ENCODE measurements around the gene ITGB7.
"Not testable (repeated sequence)": the region's sequence is repeated elsewhere in the genome, so short reads cannot be mapped to it uniquely, and the experiment has no call there.

The ITGB7 gene

GRCh38 chr12:53171725-53172329, 35.2 kb downstream of the ITGB7 start:
- TF ChIP-seq, protein P1, sequence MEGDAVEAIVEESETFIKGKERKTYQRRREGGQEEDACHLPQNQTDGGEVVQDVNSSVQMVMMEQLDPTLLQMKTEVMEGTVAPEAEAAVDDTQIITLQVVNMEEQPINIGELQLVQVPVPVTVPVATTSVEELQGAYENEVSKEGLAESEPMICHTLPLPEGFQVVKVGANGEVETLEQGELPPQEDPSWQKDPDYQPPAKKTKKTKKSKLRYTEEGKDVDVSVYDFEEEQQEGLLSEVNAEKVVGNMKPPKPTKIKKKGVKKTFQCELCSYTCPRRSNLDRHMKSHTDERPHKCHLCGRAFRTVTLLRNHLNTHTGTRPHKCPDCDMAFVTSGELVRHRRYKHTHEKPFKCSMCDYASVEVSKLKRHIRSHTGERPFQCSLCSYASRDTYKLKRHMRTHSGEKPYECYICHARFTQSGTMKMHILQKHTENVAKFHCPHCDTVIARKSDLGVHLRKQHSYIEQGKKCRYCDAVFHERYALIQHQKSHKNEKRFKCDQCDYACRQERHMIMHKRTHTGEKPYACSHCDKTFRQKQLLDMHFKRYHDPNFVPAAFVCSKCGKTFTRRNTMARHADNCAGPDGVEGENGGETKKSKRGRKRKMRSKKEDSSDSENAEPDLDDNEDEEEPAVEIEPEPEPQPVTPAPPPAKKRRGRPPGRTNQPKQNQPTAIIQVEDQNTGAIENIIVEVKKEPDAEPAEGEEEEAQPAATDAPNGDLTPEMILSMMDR (IDR thresholded peaks at IDR 0.05; ENCODE audit: low read depth, low read length, missing control alignments), result no peak
- no peak for DNase-seq (ENCODE audit: extremely low read depth, low read depth)
- no peak overlapping the region for H3K4me3 ChIP-seq (replicated peaks; ENCODE audit: low read depth, low read length)

DNA sequence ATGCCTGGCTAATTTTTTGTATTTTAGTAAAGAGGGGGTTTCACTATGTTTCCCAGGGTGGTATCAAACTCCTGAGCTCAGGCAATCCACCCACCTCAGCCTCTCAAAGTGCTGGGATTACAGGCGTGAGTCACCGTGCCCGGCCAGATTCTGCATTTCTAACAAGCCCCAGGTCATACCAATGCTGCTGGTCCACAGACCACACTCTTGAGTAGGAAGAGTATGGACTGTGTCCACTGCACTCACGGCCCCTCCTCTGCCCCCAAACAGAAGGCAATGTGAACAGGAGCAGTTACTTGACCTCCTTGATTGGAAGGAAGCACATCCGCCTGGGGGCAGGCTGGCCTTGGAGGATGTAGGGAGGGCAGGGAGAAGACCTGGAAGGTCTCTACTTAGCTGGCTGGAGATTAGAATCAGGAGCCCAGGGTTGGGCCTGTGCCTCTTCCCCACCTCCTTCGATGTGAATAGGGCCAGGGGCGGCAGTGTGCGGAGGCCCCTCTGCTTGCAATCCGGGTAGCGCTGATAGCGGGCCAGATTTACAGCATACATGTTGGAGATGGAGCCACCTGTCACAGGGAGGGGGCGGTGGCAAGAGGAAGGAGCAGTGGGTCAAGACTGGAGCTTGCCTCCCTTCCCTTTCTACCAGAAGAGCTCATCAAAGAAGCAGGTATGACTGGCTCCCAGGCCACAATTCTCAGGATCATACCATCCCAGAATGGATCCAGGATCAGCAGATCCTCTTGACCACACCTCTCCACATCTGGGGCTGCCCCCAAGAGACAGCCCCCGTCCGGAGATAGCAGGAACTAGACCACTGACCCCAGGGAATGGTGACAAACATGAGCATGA, 36.0 kb downstream of the ITGB7 start:
- TF ChIP-seq, protein P1 (IDR thresholded peaks at IDR 0.05; ENCODE audit: low read depth, low read length, missing control alignments), result no peak
- no peak overlapping the region for H3K4me3 ChIP-seq (replicated peaks; ENCODE audit: low read depth, low read length)
- DNase-seq (ENCODE audit: extremely low read depth, low read depth), result no peak

DNA sequence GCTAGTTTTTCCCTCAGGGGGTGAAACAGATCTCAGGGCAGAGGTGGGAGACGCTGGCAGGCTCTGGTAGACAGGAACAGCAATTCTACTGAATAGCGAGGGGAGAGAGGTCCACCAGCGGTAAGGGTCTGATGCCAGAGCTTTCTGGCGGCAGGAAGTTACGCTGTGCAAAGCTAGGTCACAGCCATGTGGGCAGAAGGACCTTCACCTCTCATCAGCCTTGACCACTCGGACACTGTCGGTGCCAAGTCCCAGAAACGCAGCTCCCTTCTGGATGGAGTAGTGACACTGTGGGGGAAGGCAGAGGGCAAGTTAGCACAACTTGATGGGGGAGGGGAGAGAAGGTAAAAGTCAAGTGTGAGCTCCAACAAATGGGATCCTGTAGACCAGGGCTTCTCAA, 36.8 kb downstream of the ITGB7 start:
- TF ChIP-seq, protein P1 (IDR thresholded peaks at IDR 0.05; ENCODE audit: low read depth, low read length, missing control alignments), result no peak
- DNase-seq (ENCODE audit: extremely low read depth, low read depth), result no peak

DNA sequence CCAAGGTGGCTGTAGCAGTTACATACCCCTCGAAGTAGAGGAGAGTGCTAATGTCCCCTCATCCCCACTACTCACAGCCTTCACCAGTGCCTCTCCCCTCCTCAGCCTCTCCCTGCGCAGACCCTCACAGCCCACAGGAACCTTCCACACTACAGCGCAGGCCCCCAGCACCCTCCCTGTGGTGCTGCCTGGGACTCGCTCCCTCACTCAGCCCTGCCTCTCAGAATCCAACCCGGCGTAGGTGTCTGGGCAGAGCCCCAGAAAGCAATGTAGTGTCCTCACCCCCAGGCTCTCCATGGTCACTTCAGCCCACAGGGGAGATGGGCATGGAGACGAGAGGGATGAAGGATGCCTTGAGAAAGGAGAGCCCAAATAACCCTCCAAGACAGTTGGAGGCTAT, 37.4 kb downstream of the ITGB7 start:
- H3K4me3 ChIP-seq (replicated peaks; ENCODE audit: low read depth, low read length), result no peak overlapping the region
- TF ChIP-seq, protein P1 (IDR thresholded peaks at IDR 0.05; ENCODE audit: low read depth, low read length, missing control alignments), result no peak
- DNase-seq (ENCODE audit: extremely low read depth, low read depth), result no peak

More for the DNA sequence above, 36.8 kb downstream of the ITGB7 start:
- no peak overlapping the region for H3K4me3 ChIP-seq (replicated peaks; ENCODE audit: low read depth, low read length)

DNA sequence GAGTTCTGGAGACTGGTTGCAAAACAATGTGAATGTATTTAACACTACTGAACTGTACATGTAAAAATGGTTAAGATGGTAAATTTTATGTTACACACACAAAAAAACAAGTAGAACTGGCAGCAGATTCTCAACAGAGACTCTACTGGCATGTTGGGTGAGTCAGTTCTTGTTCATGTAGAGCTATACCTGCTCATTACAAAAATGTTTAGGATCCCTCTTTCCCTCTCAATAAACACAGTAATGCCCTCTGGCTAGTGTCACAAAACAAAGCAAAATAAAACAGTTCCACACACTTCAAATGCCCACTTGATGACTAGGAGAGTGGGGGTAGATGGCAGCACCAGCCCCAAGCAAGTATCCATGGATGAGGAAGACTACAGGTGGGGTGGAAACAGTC, 40.2 kb downstream of the ITGB7 start:
- H3K4me3 ChIP-seq (replicated peaks; ENCODE audit: low read depth, low read length), result no peak overlapping the region
- no peak for DNase-seq (ENCODE audit: extremely low read depth, low read depth)
- TF ChIP-seq, protein P1 (IDR thresholded peaks at IDR 0.05; ENCODE audit: low read depth, low read length, missing control alignments), result no peak

DNA sequence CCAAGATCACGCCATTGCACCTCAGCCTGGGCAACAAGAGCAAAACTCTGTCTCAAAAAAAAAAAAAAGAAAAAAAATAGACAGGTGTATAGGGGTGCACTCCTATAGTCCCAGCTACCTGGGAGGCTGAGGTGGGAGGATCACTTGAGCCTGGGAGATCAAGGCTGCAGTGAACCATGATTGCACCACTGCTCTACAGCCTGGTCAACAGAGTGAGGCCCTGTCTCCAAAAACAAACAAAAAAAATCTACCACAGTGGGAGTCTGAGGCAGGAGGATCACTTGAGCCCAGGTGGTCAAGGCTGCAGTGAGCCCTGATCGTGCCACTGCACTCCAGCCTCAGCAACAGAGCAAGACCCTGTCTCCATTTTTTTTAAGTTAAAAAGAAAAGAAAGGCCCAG, 44.0 kb downstream of the ITGB7 start:
- DNase-seq (ENCODE audit: extremely low read depth, low read depth), result not testable (repeated sequence)

DNA sequence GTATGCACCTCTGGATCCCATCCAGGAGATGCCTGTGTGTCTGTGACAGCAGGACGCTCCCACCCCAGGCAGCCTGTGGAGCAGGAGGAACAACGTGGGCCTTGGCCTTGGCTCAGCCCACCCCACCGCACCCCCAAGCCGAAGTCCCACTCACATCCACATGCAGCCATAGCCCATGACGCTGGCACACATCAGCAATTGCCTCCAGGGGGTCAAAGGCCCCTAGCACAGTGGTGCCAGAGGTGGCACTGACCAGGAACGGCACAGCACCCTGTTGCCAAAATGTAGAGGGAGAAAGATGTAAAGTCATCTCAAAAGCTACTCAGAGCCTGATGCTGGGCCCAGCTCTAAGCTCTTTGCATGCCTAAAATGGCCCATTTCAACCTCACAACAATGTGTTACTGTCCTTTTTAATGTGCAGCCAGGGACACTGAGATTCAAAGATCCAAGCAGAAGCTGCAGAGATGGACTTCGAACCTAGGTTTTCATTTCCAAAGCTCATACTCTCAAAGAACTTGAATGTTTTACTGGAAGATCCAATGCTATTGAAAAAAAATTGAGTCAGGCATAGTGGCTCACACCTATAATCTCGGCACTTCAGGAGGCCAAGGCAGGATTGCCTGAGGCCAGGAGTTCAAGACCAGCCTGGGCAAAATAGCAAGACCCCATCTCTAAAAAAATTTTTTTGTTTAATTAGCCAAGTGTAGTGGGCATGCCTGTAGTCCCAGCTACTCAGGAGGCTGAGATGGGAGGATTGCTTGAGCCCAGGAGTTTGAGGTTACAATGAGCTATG, 45.7 kb downstream of the ITGB7 start:
- no peak for DNase-seq (ENCODE audit: extremely low read depth, low read depth)
- H3K4me3 ChIP-seq (replicated peaks; ENCODE audit: low read depth, low read length), result no peak overlapping the region
- TF ChIP-seq, protein P1 (IDR thresholded peaks at IDR 0.05; ENCODE audit: low read depth, low read length, missing control alignments), result no peak

More for the DNA sequence above, 44.0 kb downstream of the ITGB7 start:
- H3K4me3 ChIP-seq (replicated peaks; ENCODE audit: low read depth, low read length), result not testable (repeated sequence)

Data from HFF-Myc (cell line).